HL-60 (cell line): ENCODE results near the gene SPSB2.
A peak's percentile ranks its signal among the peaks of the same experiment; 100 is the strongest.

Experiments used
- DNase-seq, 2 experiments: peaks; one replicate each; pipeline ENCODE4 v3.0.0-alpha.2; 2010 to 2020; ENCODE audit warnings: low read depth in 1 of 2, low spot score in 1 of 2
- H3K27ac ChIP-seq: fragments of 250-450 bp; sonication (Bioruptor Pico); replicated peaks from 2 replicates; pipeline ENCODE4 v1.5.1; 2020; ENCODE audit warnings: mild to moderate bottlenecking, moderate library complexity
- H3K27me3 ChIP-seq: fragments of 250-450 bp; sonication (Bioruptor Pico); 2 replicates; pipeline ENCODE4 v1.5.1; 2021; ENCODE audit warnings: mild to moderate bottlenecking, moderate library complexity; ENCODE audit not compliant: insufficient read depth, poor library complexity, severe bottlenecking
- H3K4me3 ChIP-seq: replicated peaks from 2 replicates; pipeline ENCODE4 v1.5.1; 2011; ENCODE audit warnings: mild to moderate bottlenecking, control low read depth, low read length; ENCODE audit not compliant: insufficient read depth
- GABPA ChIP-seq: IDR thresholded peaks from 2 replicates; pipeline ENCODE4 v1.6.1; 2012; ENCODE audit warnings: low read depth
- POLR2AphosphoS5 ChIP-seq: IDR thresholded peaks from 2 replicates; pipeline ENCODE4 v1.6.1; 2012; ENCODE audit warnings: low read depth
- SPI1 ChIP-seq: IDR thresholded peaks from 2 replicates; pipeline ENCODE4 v1.6.1; 2012; ENCODE audit warnings: low read depth, mild to moderate bottlenecking, borderline replicate concordance
- long read RNA-seq: library from polyadenylated mRNA; unstranded; transcript quantifications from one replicate; pipeline ENCODE4 v2.0.0, GENCODE V29; 2020
- TF ChIP-seq, protein P1 (sequence below): IDR thresholded peaks from one replicate; pipeline ENCODE4 v1.5.1; 2011; ENCODE audit warnings: low read length, control low read depth, inconsistent platforms; ENCODE audit not compliant: insufficient read depth
- TF ChIP-seq, protein P2 (sequence below): IDR thresholded peaks from 2 replicates; pipeline ENCODE4 v1.6.1; 2012; ENCODE audit warnings: low read depth; ENCODE audit not compliant: insufficient replicate concordance

SPSB2 gene, protein sequence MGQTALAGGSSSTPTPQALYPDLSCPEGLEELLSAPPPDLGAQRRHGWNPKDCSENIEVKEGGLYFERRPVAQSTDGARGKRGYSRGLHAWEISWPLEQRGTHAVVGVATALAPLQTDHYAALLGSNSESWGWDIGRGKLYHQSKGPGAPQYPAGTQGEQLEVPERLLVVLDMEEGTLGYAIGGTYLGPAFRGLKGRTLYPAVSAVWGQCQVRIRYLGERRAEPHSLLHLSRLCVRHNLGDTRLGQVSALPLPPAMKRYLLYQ
- long read RNA-seq, transcript SPSB2-205 (3 exons, 1,236 nt): major isoform, 9 of 43 reads
- long read RNA-seq, partial matches to known transcripts: 32 of 43 reads
- long read RNA-seq, other reads (novel, unspliced or antisense): 2 of 43 reads

DNA sequence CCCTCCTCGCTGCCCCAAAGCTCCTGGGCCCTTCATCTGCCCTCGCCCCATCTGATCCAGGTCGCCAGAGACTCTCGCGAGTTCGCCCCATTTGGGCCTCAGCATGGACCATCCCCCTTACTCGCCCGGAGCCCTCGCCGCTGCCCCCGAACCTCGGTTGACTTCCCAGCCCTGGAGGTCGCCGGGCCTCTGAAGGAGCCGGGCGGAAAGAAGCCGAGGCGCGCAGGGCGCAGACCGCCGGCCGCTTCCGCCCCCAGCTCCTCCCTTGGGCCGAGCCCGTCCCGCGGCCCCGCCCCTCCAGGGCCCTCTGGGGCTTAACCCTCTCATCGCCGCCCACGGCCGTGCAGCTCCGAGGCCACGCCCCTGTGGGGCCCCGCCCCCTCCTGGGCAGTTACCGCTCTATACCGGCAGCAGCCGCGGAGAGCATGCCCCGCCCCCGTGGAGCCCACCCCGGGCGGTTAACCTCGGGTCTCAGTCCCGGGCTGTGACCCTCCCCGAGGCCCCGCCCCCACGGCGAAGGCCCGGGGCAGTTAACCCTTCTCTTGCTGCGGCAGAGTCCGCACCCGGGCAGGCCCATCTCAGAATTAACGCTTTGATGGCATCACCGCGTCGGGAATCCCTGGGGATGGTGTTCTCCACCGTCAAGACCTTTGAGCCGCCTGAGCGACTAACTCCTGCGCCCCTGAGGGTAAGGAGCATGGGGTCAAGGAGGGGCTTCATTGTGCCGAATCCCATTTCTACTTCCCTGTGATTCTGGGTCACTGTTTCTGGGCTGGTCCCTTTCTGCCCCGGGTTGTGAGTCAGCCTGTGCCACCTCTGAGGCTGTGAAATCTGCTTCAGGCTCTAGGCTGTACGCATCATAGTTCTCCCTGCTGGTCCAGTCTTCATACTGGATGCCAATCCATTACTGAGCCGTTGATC lies at the start of gene SPSB2:
TSS of gene SPSB2 (minus strand) at position 210 of the 921 bp plus-strand sequence. CDS start 402 bp downstream, outside the sequence.
- peak; percentile 87 to 96 for DNase-seq
- no peaks in the 10 kb centered on the region for H3K27me3 ChIP-seq
- peak; percentile 32; the same call in 1 of the 2 replicates for TF ChIP-seq SPI1
- peak; percentile 77 for TF ChIP-seq GABPA
- TF ChIP-seq, protein P1, sequence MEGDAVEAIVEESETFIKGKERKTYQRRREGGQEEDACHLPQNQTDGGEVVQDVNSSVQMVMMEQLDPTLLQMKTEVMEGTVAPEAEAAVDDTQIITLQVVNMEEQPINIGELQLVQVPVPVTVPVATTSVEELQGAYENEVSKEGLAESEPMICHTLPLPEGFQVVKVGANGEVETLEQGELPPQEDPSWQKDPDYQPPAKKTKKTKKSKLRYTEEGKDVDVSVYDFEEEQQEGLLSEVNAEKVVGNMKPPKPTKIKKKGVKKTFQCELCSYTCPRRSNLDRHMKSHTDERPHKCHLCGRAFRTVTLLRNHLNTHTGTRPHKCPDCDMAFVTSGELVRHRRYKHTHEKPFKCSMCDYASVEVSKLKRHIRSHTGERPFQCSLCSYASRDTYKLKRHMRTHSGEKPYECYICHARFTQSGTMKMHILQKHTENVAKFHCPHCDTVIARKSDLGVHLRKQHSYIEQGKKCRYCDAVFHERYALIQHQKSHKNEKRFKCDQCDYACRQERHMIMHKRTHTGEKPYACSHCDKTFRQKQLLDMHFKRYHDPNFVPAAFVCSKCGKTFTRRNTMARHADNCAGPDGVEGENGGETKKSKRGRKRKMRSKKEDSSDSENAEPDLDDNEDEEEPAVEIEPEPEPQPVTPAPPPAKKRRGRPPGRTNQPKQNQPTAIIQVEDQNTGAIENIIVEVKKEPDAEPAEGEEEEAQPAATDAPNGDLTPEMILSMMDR: no peak
- peak within 1 kb of the TSS; percentile 78 for H3K4me3 ChIP-seq
- H3K27ac ChIP-seq: peak within 1 kb of the TSS; percentile 76

DNA sequence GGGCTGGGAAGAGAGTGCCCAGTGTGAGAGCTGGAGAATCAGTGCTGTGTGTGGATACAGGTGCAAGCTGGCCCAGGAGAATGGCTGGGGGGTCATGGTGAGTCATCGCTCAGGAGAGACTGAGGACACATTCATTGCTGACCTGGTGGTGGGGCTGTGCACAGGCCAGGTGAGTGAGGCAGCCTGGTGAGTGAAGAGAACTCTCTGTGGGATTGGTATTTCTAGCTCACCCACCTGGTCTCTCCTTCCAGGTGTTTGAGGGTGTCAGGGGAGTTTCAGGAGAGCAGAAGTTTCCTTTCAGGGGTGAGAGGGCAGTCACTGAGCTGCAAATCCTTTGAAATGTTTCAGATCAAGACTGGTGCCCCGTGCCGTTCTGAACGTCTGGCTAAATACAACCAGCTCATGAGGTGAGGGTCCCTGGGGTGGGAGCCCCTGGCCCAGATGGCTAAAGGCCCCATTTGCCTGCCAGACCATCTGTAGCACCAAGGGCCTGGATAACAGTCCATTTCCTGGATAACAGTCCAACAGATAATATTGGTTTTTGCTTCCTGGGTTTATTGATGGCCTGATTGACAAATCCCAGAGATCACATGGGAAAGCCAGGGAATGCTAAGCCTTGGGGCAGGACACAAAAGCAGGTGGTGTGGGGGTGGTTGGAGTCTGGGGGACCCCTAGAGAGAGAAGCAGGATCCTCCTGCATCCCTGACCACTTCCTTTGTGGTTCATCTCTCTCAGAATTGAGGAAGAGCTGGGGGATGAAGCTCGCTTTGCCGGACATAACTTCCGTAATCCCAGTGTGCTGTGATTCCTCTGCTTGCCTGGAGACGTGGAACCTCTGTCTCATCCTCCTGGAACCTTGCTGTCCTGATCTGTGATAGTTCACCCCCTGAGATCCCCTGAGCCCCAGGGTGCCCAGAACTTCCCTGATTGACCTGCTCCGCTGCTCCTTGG lies 49.2 kb upstream of the SPSB2 start:
- H3K4me3 ChIP-seq: no peak overlapping the region

DNA sequence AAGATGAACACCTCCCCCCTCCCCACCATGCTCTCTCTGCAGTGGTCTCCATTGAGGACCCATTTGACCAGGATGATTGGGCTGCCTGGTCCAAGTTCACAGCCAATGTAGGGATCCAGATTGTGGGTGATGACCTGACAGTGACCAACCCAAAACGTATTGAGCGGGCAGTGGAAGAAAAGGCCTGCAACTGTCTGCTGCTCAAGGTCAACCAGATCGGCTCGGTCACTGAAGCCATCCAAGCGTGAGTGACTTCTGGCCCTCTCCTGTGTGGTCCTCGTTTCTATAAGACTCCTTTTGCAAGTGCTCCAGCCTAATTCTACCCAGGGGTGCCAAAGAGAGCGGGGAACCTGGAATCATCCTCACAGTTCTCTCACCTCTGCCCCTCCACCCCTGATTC lies 48.4 kb upstream of the SPSB2 start:
- H3K27ac ChIP-seq: no peak overlapping the region
- no peak overlapping the region for H3K4me3 ChIP-seq
- H3K27me3 ChIP-seq: no peaks in the 10 kb centered on the region
- TF ChIP-seq, protein P1: no peak
- TF ChIP-seq, protein P2, sequence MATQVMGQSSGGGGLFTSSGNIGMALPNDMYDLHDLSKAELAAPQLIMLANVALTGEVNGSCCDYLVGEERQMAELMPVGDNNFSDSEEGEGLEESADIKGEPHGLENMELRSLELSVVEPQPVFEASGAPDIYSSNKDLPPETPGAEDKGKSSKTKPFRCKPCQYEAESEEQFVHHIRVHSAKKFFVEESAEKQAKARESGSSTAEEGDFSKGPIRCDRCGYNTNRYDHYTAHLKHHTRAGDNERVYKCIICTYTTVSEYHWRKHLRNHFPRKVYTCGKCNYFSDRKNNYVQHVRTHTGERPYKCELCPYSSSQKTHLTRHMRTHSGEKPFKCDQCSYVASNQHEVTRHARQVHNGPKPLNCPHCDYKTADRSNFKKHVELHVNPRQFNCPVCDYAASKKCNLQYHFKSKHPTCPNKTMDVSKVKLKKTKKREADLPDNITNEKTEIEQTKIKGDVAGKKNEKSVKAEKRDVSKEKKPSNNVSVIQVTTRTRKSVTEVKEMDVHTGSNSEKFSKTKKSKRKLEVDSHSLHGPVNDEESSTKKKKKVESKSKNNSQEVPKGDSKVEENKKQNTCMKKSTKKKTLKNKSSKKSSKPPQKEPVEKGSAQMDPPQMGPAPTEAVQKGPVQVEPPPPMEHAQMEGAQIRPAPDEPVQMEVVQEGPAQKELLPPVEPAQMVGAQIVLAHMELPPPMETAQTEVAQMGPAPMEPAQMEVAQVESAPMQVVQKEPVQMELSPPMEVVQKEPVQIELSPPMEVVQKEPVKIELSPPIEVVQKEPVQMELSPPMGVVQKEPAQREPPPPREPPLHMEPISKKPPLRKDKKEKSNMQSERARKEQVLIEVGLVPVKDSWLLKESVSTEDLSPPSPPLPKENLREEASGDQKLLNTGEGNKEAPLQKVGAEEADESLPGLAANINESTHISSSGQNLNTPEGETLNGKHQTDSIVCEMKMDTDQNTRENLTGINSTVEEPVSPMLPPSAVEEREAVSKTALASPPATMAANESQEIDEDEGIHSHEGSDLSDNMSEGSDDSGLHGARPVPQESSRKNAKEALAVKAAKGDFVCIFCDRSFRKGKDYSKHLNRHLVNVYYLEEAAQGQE: no peak
- DNase-seq: no peak

More for the DNA sequence above, 49.2 kb upstream of the SPSB2 start:
- TF ChIP-seq POLR2AphosphoS5: no peak
- peak; percentile 90 for TF ChIP-seq SPI1
- no peaks in the 10 kb centered on the region for H3K27me3 ChIP-seq
- H3K27ac ChIP-seq: no peak overlapping the region
- DNase-seq: peak in 1 of 2 experiments; percentile 51

DNA sequence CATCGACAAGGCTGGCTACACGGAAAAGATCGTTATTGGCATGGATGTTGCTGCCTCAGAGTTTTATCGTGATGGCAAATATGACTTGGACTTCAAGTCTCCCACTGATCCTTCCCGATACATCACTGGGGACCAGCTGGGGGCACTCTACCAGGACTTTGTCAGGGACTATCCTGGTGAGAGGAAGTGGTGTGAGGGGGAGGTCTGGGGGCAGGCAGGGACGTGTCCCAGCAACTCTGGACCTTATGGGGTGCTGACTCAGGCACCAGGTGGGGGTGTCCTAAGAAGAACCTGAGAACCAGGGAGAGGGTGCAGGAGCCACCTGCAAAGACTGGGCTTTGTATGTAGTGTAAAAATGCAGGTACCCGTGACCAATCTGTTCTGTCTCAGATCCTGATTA lies 46.5 kb upstream of the SPSB2 start:
- Histone ChIP-seq H3K27me3 (peaks cover 11% of the 10 kb centered on the region), H3K27ac (no peak overlapping the region), H3K4me3 (no peak overlapping the region)
- DNase-seq: no peak
- TF ChIP-seq GABPA: no peak
- TF ChIP-seq SPI1: peak; percentile 16; the same call in 1 of the 2 replicates
